ENCODE measurements around the gene RSPO4.

RSPO4 gene

DNA sequence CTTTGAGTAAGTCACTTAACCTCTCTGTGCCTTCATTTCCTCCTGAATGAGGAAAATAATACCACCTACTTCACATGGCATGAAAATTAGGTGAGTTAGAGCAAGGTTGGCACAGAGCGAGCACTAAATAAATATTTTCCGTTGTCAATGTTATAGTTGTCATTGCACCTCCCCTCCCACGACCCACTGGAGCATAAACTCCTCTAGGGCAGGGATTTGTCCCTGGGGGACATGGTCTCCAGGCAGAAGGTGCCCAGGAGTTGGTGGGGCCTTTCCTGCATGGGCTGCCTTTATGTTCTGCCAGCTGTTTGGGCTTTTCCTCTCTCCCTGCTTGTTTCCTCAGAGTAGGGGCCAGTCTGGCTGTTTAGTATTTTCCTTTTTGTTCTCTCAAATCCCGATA lies 84.7 kb downstream of the RSPO4 start:
- DNase-seq (ENCODE audit: low spot score), result no peak
- TF ChIP-seq, protein P1, sequence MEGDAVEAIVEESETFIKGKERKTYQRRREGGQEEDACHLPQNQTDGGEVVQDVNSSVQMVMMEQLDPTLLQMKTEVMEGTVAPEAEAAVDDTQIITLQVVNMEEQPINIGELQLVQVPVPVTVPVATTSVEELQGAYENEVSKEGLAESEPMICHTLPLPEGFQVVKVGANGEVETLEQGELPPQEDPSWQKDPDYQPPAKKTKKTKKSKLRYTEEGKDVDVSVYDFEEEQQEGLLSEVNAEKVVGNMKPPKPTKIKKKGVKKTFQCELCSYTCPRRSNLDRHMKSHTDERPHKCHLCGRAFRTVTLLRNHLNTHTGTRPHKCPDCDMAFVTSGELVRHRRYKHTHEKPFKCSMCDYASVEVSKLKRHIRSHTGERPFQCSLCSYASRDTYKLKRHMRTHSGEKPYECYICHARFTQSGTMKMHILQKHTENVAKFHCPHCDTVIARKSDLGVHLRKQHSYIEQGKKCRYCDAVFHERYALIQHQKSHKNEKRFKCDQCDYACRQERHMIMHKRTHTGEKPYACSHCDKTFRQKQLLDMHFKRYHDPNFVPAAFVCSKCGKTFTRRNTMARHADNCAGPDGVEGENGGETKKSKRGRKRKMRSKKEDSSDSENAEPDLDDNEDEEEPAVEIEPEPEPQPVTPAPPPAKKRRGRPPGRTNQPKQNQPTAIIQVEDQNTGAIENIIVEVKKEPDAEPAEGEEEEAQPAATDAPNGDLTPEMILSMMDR (IDR thresholded peaks at IDR 0.05; ENCODE audit: extremely low read depth, insufficient read depth, missing control alignments), result no peak
- in situ Hi-C loops (cut with MboI; ENCODE audit: low pct_unique_long_range_greater_than_20kb, low sequenced_read_pairs, unreplicated experiment), result no loop called here

DNA sequence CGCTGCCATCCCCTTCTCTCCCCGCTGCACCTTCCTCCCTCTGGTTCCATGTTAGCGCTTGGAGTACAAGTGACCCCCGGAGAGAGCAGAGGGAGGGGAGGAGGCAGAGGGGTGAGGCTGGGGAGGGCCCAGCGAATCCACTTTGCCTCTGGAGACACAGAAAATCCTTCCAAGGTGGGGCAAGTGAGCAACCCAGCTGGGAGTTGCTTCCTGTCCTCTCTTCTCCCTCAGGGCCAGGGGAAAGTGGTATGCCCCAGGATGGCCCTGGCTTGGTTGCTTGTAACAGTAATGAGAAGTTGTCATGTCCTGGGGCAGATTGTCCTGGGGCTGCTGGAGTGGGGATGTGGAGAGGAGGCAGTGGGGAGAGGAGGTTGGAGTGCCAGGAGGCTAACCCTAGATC lies 85.3 kb downstream of the RSPO4 start:
- DNase-seq (ENCODE audit: low spot score), result no peak
- TF ChIP-seq, protein P1 (IDR thresholded peaks at IDR 0.05; ENCODE audit: extremely low read depth, insufficient read depth, missing control alignments), result no peak
- in situ Hi-C loops (cut with MboI; ENCODE audit: low pct_unique_long_range_greater_than_20kb, low sequenced_read_pairs, unreplicated experiment), result no loop called here

DNA sequence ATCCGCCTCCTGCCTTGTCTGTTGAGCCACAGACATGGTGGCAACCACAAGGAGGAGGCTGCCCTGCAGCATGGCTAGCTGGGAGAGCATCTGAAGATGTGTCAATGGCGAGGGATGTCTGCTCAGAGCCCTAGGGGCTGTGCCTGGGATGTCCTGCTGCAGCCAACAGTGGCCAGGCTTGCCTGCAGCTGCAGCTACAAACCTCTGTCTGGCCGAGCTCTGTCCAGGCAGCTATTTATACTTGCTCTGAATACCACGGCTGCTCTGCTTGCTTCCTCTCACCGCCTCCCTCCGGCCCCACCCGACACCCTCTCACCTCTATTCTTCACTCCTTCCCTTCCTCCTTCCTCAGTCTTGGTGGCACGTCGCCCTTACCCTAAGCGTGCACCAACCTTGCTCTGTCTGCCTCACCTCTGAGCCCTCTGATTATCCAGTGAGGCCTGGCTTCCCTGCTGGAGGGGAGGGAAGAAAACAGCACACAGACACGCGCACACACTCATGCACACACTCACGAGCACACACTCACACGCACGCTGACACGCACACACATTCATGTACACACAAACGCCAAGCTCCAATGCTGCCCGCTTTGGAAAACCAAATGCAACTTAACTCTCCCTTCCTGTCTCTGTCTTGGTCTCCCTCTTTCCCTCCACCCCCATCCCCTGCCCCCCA lies 85.8 kb downstream of the RSPO4 start, which contains the start of gene ANGPT4:
Gene ANGPT4, minus strand, starts transcription at position 210 of the 675 bp plus-strand sequence. Its CDS starts 120 bp downstream, at position 90.
- in situ Hi-C loops (cut with MboI; ENCODE audit: low pct_unique_long_range_greater_than_20kb, low sequenced_read_pairs, unreplicated experiment), result no loop called here
- no peak for DNase-seq (ENCODE audit: low spot score)
- TF ChIP-seq, protein P1 (IDR thresholded peaks at IDR 0.05; ENCODE audit: extremely low read depth, insufficient read depth, missing control alignments), result no peak

DNA sequence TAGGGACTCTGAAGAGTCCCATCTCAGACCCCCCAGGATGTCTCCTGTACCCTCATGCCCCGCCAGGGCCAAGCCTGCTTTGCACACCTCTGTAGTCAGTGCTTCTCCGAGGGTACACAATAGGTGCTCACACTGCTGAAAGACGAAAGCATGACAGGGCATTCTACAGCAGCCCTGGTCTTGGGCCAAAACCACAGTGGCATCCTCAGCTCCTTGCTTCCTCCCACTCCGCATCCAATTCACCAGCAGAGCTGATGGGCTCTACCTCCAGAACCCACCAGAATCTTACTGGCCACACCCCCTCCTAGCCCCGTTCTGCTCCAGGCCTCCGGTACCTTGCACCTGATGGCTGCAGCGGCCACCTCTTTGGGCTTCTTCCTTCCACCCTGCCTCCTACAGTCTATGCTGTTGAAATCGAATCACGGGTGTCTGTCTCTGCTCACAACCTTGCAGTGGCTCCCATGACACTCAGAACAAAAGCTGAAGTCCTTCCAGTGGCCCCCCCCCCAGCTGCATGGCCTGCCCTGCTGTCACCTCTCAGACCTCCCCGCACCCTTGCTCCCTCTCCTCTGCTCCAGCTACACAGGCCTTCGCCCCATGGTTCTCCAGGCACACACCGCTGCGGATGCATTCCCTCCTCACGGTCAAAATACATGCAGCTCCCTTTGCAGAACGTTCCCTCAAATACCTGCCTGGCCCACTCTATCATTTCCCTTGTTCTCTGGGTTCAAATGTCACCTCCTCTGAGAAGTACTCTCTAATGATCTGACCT lies 87.2 kb downstream of the RSPO4 start:
- no peak for DNase-seq (ENCODE audit: low spot score)
- TF ChIP-seq, protein P1 (IDR thresholded peaks at IDR 0.05; ENCODE audit: extremely low read depth, insufficient read depth, missing control alignments), result no peak
- in situ Hi-C loops (cut with MboI; ENCODE audit: low pct_unique_long_range_greater_than_20kb, low sequenced_read_pairs, unreplicated experiment), result no loop called here

DNA sequence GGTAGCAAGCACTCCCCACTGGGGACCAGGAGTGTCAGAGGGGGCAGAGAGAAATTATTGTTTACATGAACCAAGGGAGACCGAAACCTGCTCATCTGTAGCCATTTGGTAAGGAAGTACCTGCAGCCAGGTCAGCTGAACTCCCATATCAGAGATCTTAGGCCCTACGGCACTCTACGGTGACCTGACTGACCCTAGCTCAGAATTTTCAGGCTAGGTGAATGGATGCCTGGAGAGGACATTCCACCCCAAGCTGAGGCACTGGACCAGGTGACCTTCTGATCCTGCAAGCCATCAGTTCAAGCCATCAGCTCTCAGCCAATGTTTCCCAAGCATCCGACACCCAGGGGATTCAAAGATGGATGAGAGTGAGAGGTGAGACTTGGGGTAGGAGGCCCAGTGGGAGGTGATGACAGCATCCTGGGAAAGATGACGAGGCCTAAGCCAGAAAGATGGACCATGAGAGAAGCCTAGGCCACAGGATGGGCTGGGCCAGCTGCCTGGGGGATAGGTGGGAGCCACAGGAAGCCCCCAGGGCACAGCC lies 88.7 kb downstream of the RSPO4 start:
- no peak for DNase-seq (ENCODE audit: low spot score)
- in situ Hi-C loops (cut with MboI; ENCODE audit: low pct_unique_long_range_greater_than_20kb, low sequenced_read_pairs, unreplicated experiment), result no loop called here
- TF ChIP-seq, protein P1 (IDR thresholded peaks at IDR 0.05; ENCODE audit: extremely low read depth, insufficient read depth, missing control alignments), result no peak

DNA sequence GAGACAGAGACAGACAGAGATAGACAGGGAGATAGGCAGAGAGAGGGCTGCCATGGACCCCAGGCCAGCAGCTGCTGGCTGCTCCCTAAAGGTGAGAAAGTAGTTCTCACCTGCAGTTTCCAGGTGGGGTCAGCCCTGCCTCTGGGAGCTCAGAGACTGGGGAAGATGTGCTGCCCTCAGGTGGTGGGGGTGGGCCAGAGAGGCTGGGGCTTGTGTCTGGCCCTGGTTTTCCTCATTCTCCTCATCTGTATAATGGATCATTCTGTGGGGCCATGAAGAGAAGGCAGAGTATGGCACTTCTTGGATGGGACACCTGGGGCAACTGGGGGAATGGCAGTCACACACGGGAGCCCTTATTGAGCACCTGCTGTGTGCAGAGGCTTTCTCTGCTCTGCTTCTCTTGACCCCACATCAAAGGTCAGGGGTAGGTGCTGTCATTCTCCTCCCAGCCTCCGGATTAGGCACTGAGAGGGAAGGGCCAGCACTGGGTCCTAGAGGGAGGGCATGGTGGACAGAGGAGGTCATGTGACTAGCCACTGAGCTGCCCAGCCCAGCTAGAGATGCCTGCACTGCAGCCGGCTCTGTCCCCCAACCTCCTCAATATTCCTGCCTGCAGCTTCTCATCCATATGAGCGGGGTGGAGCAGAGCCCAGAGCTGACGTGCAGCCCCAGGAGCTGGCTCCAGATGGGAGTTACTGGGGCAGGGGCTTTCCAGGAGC lies 90.1 kb downstream of the RSPO4 start:
- in situ Hi-C loops (cut with MboI; ENCODE audit: low pct_unique_long_range_greater_than_20kb, low sequenced_read_pairs, unreplicated experiment), result no loop called here
- TF ChIP-seq, protein P1 (IDR thresholded peaks at IDR 0.05; ENCODE audit: extremely low read depth, insufficient read depth, missing control alignments), result no peak
- no peak for DNase-seq (ENCODE audit: low spot score)
